Caco-2 (cell line): ENCODE measurements around the gene CYB5A. TPM values are rescaled to one million over a fixed set of nuclear protein-coding genes. Genes with fewer than 3 reads are reported as not detected.

Source experiments
- BruUV-seq: library from RNA; stranded (reverse); fragments of 400-500 nt; replicated peaks from 2 replicates; lab custom pipeline; 2021; lab: Mats Ljungman, UMichigan
- CTCF ChIA-PET: fragments of 300-600 bp; sonication (Branson Sonifier 250); formaldehyde crosslinking; loops from one replicate; lab custom pipeline; 2022; ENCODE audit warnings: antibody characterized with exemption; lab: Charles Lee
- POLR2A ChIA-PET: fragments of 300-600 bp; sonication (Branson Sonifier 250); formaldehyde crosslinking; loops from one replicate; lab custom pipeline; 2022; ENCODE audit warnings: antibody characterized with exemption; lab: Charles Lee
- DNase-seq, 2 experiments: peaks; one replicate each; pipeline versions ENCODE4 v3.0.0 to v3.0.0-alpha.2; 2020 to 2022
- H3K27me3 ChIP-seq: replicated peaks from 2 replicates; pipeline ENCODE4 v1.6.0; 2011; ENCODE audit warnings: low read length; ENCODE audit not compliant: control insufficient read depth, insufficient read depth
- H3K36me3 ChIP-seq: 2 replicates; pipeline ENCODE4 v1.5.1; 2011; ENCODE audit warnings: low read length; ENCODE audit not compliant: control insufficient read depth, insufficient read depth
- H3K4me1 ChIP-seq: fragments of 250-450 bp; sonication (Bioruptor Pico); 2 replicates; pipeline ENCODE4 v1.5.1; 2020; ENCODE audit warnings: mild to moderate bottlenecking
- H3K4me3 ChIP-seq: 2 replicates; pipeline ENCODE4 v1.5.1; 2011; ENCODE audit warnings: low read depth, mild to moderate bottlenecking, control low read depth, low read length
- H3K9me3 ChIP-seq: fragments of 250-450 bp; sonication (Bioruptor Pico); 2 replicates; pipeline ENCODE4 v1.5.1; 2020; ENCODE audit warnings: mild to moderate bottlenecking, moderate library complexity
- H3K27ac Mint-ChIP-seq: one replicate; pipeline ENCODE4 v1.8.0; 2022; ENCODE audit warnings: mixed read lengths; ENCODE audit not compliant: unreplicated experiment
- H3K27me3 Mint-ChIP-seq: one replicate; pipeline ENCODE4 v1.8.0; 2022; ENCODE audit warnings: mixed read lengths; ENCODE audit not compliant: insufficient read depth, unreplicated experiment
- H3K36me3 Mint-ChIP-seq: one replicate; pipeline ENCODE4 v1.8.0; 2022; ENCODE audit warnings: mild to moderate bottlenecking, mixed read lengths; ENCODE audit not compliant: insufficient read depth, unreplicated experiment
- H3K4me1 Mint-ChIP-seq: one replicate; pipeline ENCODE4 v1.8.0; 2022; ENCODE audit warnings: low read depth, mixed read lengths; ENCODE audit not compliant: unreplicated experiment
- H3K4me3 Mint-ChIP-seq: one replicate; pipeline ENCODE4 v1.8.0; 2022; ENCODE audit warnings: mild to moderate bottlenecking, moderate library complexity, mixed read lengths; ENCODE audit not compliant: unreplicated experiment
- H3K9me3 Mint-ChIP-seq: one replicate; pipeline ENCODE4 v1.8.0; 2022; ENCODE audit warnings: mixed read lengths; ENCODE audit not compliant: unreplicated experiment
- intact Hi-C: fragments of 100-400 bp; cut with micrococcal nuclease; formaldehyde crosslinking; loops from one replicate; pipeline ENCODE4 v1.10.0; 2022; ENCODE audit not compliant: unreplicated experiment
- total RNA-seq: library from RNA; stranded (reverse); gene quantifications from 2 replicates; pipeline ENCODE4 v1.2.3, GENCODE V29; 2022
- TF ChIP-seq, protein P1 (sequence below), 2 experiments: fragments of 200-600 bp in 1 of 2; IDR thresholded peaks; 1 replicate in 1 of 2; 2 replicates in 1 of 2; pipeline versions ENCODE4 v1.5.1 to v1.8.0; 2011 to 2022; ENCODE audit warnings: antibody characterized with exemption in 1 of 2, control low read depth in 1 of 2, inconsistent platforms in 1 of 2, low read depth in 1 of 2, low read length in 1 of 2, mild to moderate bottlenecking in 1 of 2, moderate library complexity in 1 of 2; ENCODE audit not compliant: insufficient read depth in 1 of 2, severe bottlenecking in 1 of 2, unreplicated experiment in 1 of 2

Gene CYB5A
- total RNA-seq, 1 experiment from 2014 or later, result 103 TPM

DNA sequence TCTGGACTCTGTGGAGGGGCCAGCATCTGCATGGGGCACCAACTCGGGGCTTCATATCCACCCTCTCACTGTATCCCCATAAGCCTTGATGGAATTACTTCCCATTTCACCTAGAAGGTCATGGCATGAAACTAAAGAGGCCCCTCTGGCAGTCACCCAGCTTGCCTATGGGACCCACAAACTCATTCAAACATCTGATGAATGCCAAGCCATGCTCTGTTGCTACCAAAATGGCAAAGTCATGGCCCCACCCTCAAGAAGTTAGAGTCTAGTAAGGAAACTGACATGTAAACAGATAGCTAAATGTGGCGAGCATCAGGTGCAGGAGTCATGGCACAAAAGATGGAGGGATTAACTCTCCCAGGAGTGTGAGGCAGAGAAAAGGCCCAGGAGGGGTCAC is 14.5 kb downstream of the CYB5A start:
- no peaks in the 10 kb centered on the region for H3K36me3 ChIP-seq
- no peak overlapping the region for H3K27ac Mint-ChIP-seq
- H3K9me3 Mint-ChIP-seq, result no peaks in the 10 kb centered on the region
- POLR2A ChIA-PET, result no interaction called here
- peaks cover 25% of the 10 kb centered on the region for H3K36me3 Mint-ChIP-seq
- CTCF ChIA-PET, result no interaction called here
- no peak overlapping the region for H3K4me3 Mint-ChIP-seq
- H3K27me3 ChIP-seq, result no peaks in the 10 kb centered on the region
- peaks cover 18% of the 10 kb centered on the region for H3K4me1 Mint-ChIP-seq
- TF ChIP-seq, protein P1, sequence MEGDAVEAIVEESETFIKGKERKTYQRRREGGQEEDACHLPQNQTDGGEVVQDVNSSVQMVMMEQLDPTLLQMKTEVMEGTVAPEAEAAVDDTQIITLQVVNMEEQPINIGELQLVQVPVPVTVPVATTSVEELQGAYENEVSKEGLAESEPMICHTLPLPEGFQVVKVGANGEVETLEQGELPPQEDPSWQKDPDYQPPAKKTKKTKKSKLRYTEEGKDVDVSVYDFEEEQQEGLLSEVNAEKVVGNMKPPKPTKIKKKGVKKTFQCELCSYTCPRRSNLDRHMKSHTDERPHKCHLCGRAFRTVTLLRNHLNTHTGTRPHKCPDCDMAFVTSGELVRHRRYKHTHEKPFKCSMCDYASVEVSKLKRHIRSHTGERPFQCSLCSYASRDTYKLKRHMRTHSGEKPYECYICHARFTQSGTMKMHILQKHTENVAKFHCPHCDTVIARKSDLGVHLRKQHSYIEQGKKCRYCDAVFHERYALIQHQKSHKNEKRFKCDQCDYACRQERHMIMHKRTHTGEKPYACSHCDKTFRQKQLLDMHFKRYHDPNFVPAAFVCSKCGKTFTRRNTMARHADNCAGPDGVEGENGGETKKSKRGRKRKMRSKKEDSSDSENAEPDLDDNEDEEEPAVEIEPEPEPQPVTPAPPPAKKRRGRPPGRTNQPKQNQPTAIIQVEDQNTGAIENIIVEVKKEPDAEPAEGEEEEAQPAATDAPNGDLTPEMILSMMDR (IDR thresholded peaks at IDR 0.05; ENCODE audit: insufficient read depth in 1 of 2, low read depth in 1 of 2, low read length in 1 of 2, severe bottlenecking in 1 of 2, unreplicated experiment in 1 of 2), result no peak
- H3K4me1 ChIP-seq, result peaks cover 10% of the 10 kb centered on the region
- no peak overlapping the region for H3K4me3 ChIP-seq
- no peak for DNase-seq
- intact Hi-C loops, result no loop called here
- H3K9me3 ChIP-seq, result no peaks in the 10 kb centered on the region
- H3K27me3 Mint-ChIP-seq, result no peaks in the 10 kb centered on the region
- no TSS peak for BruUV-seq

DNA sequence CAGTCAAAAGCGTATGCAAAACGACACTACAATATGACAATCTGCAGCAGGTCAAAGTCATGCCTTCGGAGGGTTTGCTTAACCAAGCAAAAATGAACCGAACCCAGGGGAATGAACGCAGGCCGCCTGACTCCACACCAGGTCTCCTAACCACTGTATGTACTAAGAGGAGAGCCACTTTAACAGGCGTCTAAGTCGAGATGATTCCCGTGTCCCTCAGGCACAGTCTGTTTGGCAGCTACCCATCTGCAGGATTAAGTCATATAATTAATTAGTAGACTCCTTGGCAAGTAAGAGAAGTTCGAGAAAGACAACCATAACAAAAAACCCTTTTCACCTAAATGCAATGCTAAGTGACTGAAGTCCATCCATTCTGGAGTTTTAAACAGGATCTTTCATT is 15.2 kb downstream of the CYB5A start:
- peaks cover 19% of the 10 kb centered on the region for H3K36me3 Mint-ChIP-seq
- no peak for DNase-seq
- H3K27ac Mint-ChIP-seq, result no peak overlapping the region
- no peak overlapping the region for H3K4me3 Mint-ChIP-seq
- no peaks in the 10 kb centered on the region for H3K27me3 Mint-ChIP-seq
- TF ChIP-seq, protein P1 (IDR thresholded peaks at IDR 0.05; ENCODE audit: insufficient read depth in 1 of 2, low read depth in 1 of 2, low read length in 1 of 2, severe bottlenecking in 1 of 2, unreplicated experiment in 1 of 2), result no peak
- no peak overlapping the region for H3K4me3 ChIP-seq
- H3K9me3 ChIP-seq, result no peaks in the 10 kb centered on the region
- intact Hi-C loops, result no loop called here
- no peaks in the 10 kb centered on the region for H3K9me3 Mint-ChIP-seq
- peaks cover 4% of the 10 kb centered on the region for H3K4me1 ChIP-seq
- H3K27me3 ChIP-seq, result no peaks in the 10 kb centered on the region
- no peaks in the 10 kb centered on the region for H3K36me3 ChIP-seq
- ChIA-PET CTCF (no interaction called here), POLR2A (no interaction called here)
- H3K4me1 Mint-ChIP-seq, result peaks cover 11% of the 10 kb centered on the region
- no TSS peak for BruUV-seq

DNA sequence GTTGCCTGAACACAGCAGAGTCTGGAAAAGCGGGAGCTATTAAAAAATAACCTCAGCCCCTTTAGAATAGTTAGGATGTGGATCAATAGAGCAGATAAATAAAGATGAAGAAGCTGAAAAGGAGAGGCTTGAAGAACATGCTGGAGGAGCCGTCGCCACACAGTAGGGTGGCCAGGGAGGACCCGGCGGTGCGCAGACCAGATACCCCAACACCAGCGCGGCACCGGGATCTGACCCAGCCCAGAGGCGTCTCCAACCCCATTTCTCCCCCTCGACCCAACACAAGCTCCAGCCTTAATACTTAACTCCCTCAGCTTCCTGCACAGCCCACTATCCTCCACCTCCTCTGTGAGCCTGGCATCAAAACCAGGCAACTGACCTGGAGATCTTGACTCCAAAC is 16.0 kb downstream of the CYB5A start:
- H3K4me1 ChIP-seq, result no peaks in the 10 kb centered on the region
- intact Hi-C loops, result no loop called here
- TF ChIP-seq, protein P1 (IDR thresholded peaks at IDR 0.05; ENCODE audit: insufficient read depth in 1 of 2, low read depth in 1 of 2, low read length in 1 of 2, severe bottlenecking in 1 of 2, unreplicated experiment in 1 of 2), result no peak
- H3K9me3 Mint-ChIP-seq, result no peaks in the 10 kb centered on the region
- ChIA-PET CTCF (no interaction called here), POLR2A (no interaction called here)
- no peak overlapping the region for H3K4me3 ChIP-seq
- no peaks in the 10 kb centered on the region for H3K36me3 ChIP-seq
- no peaks in the 10 kb centered on the region for H3K27me3 Mint-ChIP-seq
- no peak for DNase-seq
- no TSS peak for BruUV-seq
- no peak overlapping the region for H3K27ac Mint-ChIP-seq
- no peak overlapping the region for H3K4me3 Mint-ChIP-seq
- no peaks in the 10 kb centered on the region for H3K9me3 ChIP-seq
- peaks cover 12% of the 10 kb centered on the region for H3K36me3 Mint-ChIP-seq
- H3K27me3 ChIP-seq, result no peaks in the 10 kb centered on the region
- peaks cover 2% of the 10 kb centered on the region for H3K4me1 Mint-ChIP-seq
